Measurements from ENCODE around the gene EIPR1.

The EIPR1 gene

DNA sequence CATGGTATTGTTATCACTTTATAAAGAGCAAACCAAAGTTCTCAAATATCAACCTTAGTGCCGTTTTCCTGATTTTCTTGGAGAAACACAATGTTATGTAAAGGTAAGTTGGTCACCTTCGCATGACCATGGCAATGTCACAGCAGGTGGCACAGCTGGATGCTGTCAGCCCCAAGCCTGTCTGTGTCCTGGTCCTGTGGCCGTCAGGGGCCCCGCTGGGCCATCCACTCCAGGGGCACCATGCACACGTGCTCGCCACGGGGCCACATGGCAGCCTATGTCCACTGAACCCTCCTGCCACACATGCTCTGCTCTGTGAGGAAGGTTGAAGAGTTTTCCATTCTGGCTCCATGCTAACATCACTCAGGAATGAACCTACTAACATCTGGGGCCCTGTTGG, 85.9 kb downstream of the EIPR1 start:
- Mint-ChIP-seq H3K4me3 (no peak overlapping the region), H3K27me3 (ENCODE audit: low read depth) (no peaks in the 10 kb centered on the region), H3K27ac (no peak overlapping the region), H3K4me1 (peaks cover 18% of the 10 kb centered on the region), H3K36me3 (ENCODE audit: low read depth) (peaks cover 7% of the 10 kb centered on the region), H3K9me3 (peaks cover 3% of the 10 kb centered on the region)
- TF ChIP-seq, protein P1, sequence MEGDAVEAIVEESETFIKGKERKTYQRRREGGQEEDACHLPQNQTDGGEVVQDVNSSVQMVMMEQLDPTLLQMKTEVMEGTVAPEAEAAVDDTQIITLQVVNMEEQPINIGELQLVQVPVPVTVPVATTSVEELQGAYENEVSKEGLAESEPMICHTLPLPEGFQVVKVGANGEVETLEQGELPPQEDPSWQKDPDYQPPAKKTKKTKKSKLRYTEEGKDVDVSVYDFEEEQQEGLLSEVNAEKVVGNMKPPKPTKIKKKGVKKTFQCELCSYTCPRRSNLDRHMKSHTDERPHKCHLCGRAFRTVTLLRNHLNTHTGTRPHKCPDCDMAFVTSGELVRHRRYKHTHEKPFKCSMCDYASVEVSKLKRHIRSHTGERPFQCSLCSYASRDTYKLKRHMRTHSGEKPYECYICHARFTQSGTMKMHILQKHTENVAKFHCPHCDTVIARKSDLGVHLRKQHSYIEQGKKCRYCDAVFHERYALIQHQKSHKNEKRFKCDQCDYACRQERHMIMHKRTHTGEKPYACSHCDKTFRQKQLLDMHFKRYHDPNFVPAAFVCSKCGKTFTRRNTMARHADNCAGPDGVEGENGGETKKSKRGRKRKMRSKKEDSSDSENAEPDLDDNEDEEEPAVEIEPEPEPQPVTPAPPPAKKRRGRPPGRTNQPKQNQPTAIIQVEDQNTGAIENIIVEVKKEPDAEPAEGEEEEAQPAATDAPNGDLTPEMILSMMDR (IDR thresholded peaks at IDR 0.05; ENCODE audit: unreplicated experiment in 3 of 3), result no peak

DNA sequence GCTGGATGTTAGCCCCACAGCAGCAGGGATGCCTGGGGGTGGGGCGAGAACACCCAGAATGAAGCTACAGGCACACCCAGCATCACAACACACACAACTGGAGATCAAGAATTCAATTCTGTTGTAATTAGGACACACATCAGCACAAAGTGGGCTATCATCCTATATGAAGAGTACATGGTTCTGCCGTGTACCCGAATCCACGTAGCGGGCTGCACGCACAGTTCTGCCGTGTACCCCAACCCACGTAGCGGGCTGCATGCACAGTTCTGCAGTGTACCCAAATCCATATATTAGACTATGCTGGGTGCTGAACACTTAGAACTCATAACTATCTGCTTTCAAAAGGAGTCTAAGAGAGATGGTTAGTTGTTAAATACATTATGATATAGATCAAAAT, 86.5 kb downstream of the EIPR1 start:
- H3K9me3 Mint-ChIP-seq, result peaks cover 3% of the 10 kb centered on the region
- no peaks in the 10 kb centered on the region for H3K27me3 Mint-ChIP-seq (ENCODE audit: low read depth)
- no peak overlapping the region for H3K27ac Mint-ChIP-seq
- no peak overlapping the region for H3K4me3 Mint-ChIP-seq
- TF ChIP-seq, protein P1 (IDR thresholded peaks at IDR 0.05; ENCODE audit: unreplicated experiment in 3 of 3), result no peak
- peaks cover 18% of the 10 kb centered on the region for H3K4me1 Mint-ChIP-seq
- peaks cover 7% of the 10 kb centered on the region for H3K36me3 Mint-ChIP-seq (ENCODE audit: low read depth)

DNA sequence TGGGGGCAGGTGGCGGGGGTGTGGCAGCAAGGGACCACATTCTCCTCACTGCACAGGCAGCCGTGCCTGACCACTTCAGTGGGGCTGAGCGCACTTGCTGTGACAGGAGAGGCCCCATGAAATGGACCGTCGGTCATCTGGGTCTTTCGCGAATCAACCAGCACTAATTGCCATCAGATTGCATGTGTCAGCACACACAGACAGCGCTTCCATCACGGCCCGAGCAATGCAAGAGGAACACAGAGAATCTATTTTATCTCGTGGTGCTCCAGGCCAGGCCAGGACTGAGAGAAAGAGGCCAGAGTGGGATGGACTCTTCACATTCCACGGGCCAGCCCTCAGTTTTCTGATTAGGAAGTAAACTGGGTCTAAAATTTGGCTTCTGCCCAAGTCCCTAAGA, 87.0 kb downstream of the EIPR1 start:
- peaks cover 7% of the 10 kb centered on the region for H3K36me3 Mint-ChIP-seq (ENCODE audit: low read depth)
- H3K27ac Mint-ChIP-seq, result no peak overlapping the region
- peaks cover 3% of the 10 kb centered on the region for H3K9me3 Mint-ChIP-seq
- H3K4me1 Mint-ChIP-seq, result peaks cover 18% of the 10 kb centered on the region
- H3K4me3 Mint-ChIP-seq, result no peak overlapping the region
- H3K27me3 Mint-ChIP-seq (ENCODE audit: low read depth), result no peaks in the 10 kb centered on the region
- TF ChIP-seq, protein P1 (IDR thresholded peaks at IDR 0.05; ENCODE audit: unreplicated experiment in 3 of 3), result no peak

DNA sequence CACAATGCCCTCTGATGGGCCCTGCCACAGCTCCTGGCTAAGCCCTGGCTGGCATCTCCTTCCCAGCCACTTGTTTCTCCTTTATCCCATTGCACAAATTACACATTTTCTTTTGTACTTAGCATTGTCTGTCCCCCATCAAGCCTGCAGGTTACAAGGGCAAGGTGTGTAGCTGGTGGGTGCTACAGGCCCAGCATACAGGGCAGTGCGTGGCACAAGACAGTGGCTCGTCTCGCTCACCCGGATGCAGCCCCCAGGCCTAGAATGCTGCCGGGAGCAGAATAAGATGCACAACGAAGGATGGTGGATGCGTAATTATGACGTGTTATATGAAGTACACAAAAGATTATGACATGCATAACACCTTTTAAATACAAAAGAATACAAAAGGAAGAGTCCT, 87.6 kb downstream of the EIPR1 start:
- no peaks in the 10 kb centered on the region for H3K27me3 Mint-ChIP-seq (ENCODE audit: low read depth)
- peaks cover 7% of the 10 kb centered on the region for H3K36me3 Mint-ChIP-seq (ENCODE audit: low read depth)
- H3K4me1 Mint-ChIP-seq, result peaks cover 18% of the 10 kb centered on the region
- H3K4me3 Mint-ChIP-seq, result no peak overlapping the region
- TF ChIP-seq, protein P1 (IDR thresholded peaks at IDR 0.05; ENCODE audit: unreplicated experiment in 3 of 3), result no peak
- H3K27ac Mint-ChIP-seq, result no peak overlapping the region
- peaks cover 3% of the 10 kb centered on the region for H3K9me3 Mint-ChIP-seq

DNA sequence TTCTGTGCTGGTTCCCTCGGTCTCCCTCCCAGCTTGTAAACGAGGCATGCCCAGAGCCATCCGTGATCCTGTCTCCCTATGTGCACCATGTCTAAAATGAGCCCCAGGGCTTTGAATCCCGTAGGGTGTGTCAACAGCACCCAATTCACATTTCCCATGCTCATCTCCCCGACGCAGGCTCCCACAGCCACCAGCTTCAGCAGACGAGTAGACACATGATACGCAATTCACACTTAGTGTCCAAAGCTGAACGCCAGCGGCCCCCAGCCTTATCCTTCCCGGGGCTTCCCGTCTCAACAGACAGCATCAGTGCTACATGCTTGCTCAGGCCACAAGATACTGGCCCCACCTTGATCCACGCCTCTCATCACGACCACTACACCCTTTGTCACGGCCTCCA, 88.1 kb downstream of the EIPR1 start:
- H3K4me1 Mint-ChIP-seq, result peaks cover 18% of the 10 kb centered on the region
- no peaks in the 10 kb centered on the region for H3K27me3 Mint-ChIP-seq (ENCODE audit: low read depth)
- H3K27ac Mint-ChIP-seq, result no peak overlapping the region
- H3K9me3 Mint-ChIP-seq, result peaks cover 3% of the 10 kb centered on the region
- TF ChIP-seq, protein P1 (IDR thresholded peaks at IDR 0.05; ENCODE audit: unreplicated experiment in 3 of 3), result no peak
- H3K4me3 Mint-ChIP-seq, result no peak overlapping the region
- H3K36me3 Mint-ChIP-seq (ENCODE audit: low read depth), result peaks cover 7% of the 10 kb centered on the region

DNA sequence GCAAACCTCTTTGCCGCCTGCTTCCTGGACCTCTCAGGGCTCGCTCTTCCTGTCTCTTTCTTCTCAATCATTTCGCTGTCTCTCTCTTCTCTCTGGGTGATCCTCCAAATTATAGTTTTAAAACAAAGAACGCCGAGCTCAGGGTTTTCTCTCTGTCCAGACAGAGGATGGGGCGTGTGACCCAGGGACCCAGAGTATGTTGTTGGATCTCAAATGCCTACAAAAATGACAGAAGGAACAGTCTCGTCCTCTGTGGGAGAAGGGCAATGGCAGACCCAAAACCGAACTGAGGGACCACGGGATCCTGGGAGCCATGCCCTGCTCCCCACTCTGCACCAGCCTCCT, 88.5 kb downstream of the EIPR1 start:
- peaks cover 7% of the 10 kb centered on the region for H3K36me3 Mint-ChIP-seq (ENCODE audit: low read depth)
- H3K27me3 Mint-ChIP-seq (ENCODE audit: low read depth), result no peaks in the 10 kb centered on the region
- H3K9me3 Mint-ChIP-seq, result peaks cover 3% of the 10 kb centered on the region
- H3K4me3 Mint-ChIP-seq, result no peak overlapping the region
- peaks cover 18% of the 10 kb centered on the region for H3K4me1 Mint-ChIP-seq
- TF ChIP-seq, protein P1 (IDR thresholded peaks at IDR 0.05; ENCODE audit: unreplicated experiment in 3 of 3), result no peak
- no peak overlapping the region for H3K27ac Mint-ChIP-seq
